ENCODE measurements around the gene GMPPB. TPM values are rescaled to one million over a fixed set of nuclear protein-coding genes. Genes with fewer than 3 reads are reported as not detected.

GMPPB gene
- total RNA-seq, 1 experiment from 2014 or later, result 42.4 TPM

GRCh38 chr3:49717959-49718857, 5.5 kb downstream of the GMPPB start:
- no peak for DNase-seq
- no peak for TF ChIP-seq CTCF (IDR thresholded peaks at IDR 0.05; ENCODE audit: unreplicated experiment)
- Mint-ChIP-seq H3K36me3 (ENCODE audit: insufficient read depth, unreplicated experiment) (peaks cover 73% of the 10 kb centered on the region), H3K4me3 (ENCODE audit: low read depth, unreplicated experiment) (peak overlapping the region; percentile 46), H3K4me1 (ENCODE audit: low read depth, unreplicated experiment) (peaks cover 10% of the 10 kb centered on the region), H3K27ac (ENCODE audit: unreplicated experiment) (peak overlapping the region; percentile 52), H3K9me3 (ENCODE audit: low read depth, unreplicated experiment) (peaks cover 2% of the 10 kb centered on the region), H3K27me3 (ENCODE audit: unreplicated experiment) (no peaks in the 10 kb centered on the region)
- BruUV-seq (replicated peaks), result no TSS peak
- intact Hi-C loops (cut with micrococcal nuclease; ENCODE audit: unreplicated experiment), result no loop called here
- CTCF ChIA-PET, result no interaction called here

- no peak for DNase-seq
- Mint-ChIP-seq H3K4me1 (ENCODE audit: low read depth, unreplicated experiment) (peaks cover 10% of the 10 kb centered on the region), H3K27ac (ENCODE audit: unreplicated experiment) (no peak overlapping the region), H3K4me3 (ENCODE audit: low read depth, unreplicated experiment) (no peak overlapping the region), H3K36me3 (ENCODE audit: insufficient read depth, unreplicated experiment) (peaks cover 65% of the 10 kb centered on the region), H3K27me3 (ENCODE audit: unreplicated experiment) (no peaks in the 10 kb centered on the region), H3K9me3 (ENCODE audit: low read depth, unreplicated experiment) (peaks cover 2% of the 10 kb centered on the region)
- TF ChIP-seq CTCF (IDR thresholded peaks at IDR 0.05; ENCODE audit: unreplicated experiment), result no peak
- CTCF ChIA-PET, result no interaction called here
- intact Hi-C loops (cut with micrococcal nuclease; ENCODE audit: unreplicated experiment), result no loop called here
- BruUV-seq (replicated peaks), result no TSS peak
Measured at GRCh38 chr3:49717211-49717958, 6.4 kb downstream of the GMPPB start.

- TF ChIP-seq CTCF (IDR thresholded peaks at IDR 0.05; ENCODE audit: unreplicated experiment), result no peak
- no peak overlapping the region for H3K27ac Mint-ChIP-seq (ENCODE audit: unreplicated experiment)
- DNase-seq, result no peak
- H3K4me1 Mint-ChIP-seq (ENCODE audit: low read depth, unreplicated experiment), result peaks cover 10% of the 10 kb centered on the region
- BruUV-seq (replicated peaks), result no TSS peak
- H3K4me3 Mint-ChIP-seq (ENCODE audit: low read depth, unreplicated experiment), result no peak overlapping the region
- CTCF ChIA-PET, result interaction anchor here (0.6 kb wide), 1 partner anchor 152 kb away, joined by 6 read pairs; no protein-coding TSS in a partner anchor
- H3K9me3 Mint-ChIP-seq (ENCODE audit: low read depth, unreplicated experiment), result peaks cover 2% of the 10 kb centered on the region
- intact Hi-C loops (cut with micrococcal nuclease; ENCODE audit: unreplicated experiment), result no loop called here
- peaks cover 58% of the 10 kb centered on the region for H3K36me3 Mint-ChIP-seq (ENCODE audit: insufficient read depth, unreplicated experiment)
- no peaks in the 10 kb centered on the region for H3K27me3 Mint-ChIP-seq (ENCODE audit: unreplicated experiment)
Measured at GRCh38 chr3:49716691-49717210, 7.0 kb downstream of the GMPPB start.

- BruUV-seq (replicated peaks), result no TSS peak
- Mint-ChIP-seq H3K9me3 (ENCODE audit: low read depth, unreplicated experiment) (peaks cover 2% of the 10 kb centered on the region), H3K27me3 (ENCODE audit: unreplicated experiment) (no peaks in the 10 kb centered on the region), H3K4me3 (ENCODE audit: low read depth, unreplicated experiment) (no peak overlapping the region), H3K27ac (ENCODE audit: unreplicated experiment) (no peak overlapping the region), H3K36me3 (ENCODE audit: insufficient read depth, unreplicated experiment) (peaks cover 52% of the 10 kb centered on the region), H3K4me1 (ENCODE audit: low read depth, unreplicated experiment) (peaks cover 10% of the 10 kb centered on the region)
- intact Hi-C loops (cut with micrococcal nuclease; ENCODE audit: unreplicated experiment), result no loop called here
- CTCF ChIA-PET, result interaction anchor here (0.6 kb wide), 1 partner anchor 151 kb away, joined by 6 read pairs; no protein-coding TSS in a partner anchor
- no peak for TF ChIP-seq CTCF (IDR thresholded peaks at IDR 0.05; ENCODE audit: unreplicated experiment)
- no peak for DNase-seq
Measured at GRCh38 chr3:49716169-49716568, 7.6 kb downstream of the GMPPB start.

Measured in Calu3 (cell line).